Hepatic stellate cell (primary cell): Measurements from ENCODE around the gene AHCYL2.
"Not testable (repeated sequence)": the region's sequence is repeated elsewhere in the genome, so short reads cannot be mapped to it uniquely, and the experiment has no call there.

Experiments used
- DNase-seq: peaks from one replicate; pipeline ENCODE4 v3.0.0; 2011; ENCODE audit warnings: low spot score

Gene AHCYL2

DNA sequence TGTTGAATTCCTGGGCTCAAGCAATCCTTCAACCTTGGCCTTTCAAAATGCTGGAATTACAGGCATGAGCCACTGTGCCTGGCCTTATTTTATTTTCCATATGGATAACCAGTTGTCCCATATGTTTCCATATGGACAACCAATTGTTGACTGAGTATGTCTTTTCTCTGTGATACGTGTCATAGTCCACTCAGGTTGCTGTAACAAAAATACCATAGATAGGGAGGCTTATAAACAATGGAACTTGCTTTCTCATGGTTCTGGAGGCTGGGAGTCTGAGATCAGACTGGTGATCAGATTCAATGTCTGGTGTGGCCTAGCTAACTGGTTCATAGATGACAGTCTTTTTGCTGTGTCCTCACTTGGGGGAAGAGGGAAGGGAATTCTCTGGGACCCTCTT is 19.4 kb downstream of the AHCYL2 start:
- DNase-seq, result no peak

DNA sequence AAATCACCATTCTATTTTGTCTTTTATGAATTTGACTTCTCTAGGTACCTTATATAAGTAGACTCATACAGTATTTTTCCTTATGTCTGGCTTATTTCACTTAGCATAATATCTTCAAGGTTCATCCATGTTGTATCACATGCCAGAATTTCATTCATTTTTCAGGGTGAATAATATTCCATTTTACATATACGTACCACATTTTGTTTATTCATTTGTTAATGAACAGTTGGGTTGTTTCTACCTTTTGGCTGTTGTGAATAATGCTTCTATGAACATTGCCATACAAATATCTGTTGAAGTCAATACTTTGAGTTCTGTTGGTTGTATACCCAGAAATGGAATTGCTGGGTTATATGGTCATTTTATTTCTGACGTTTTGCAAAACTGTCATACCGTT is 20.7 kb downstream of the AHCYL2 start:
- no peak for DNase-seq

DNA sequence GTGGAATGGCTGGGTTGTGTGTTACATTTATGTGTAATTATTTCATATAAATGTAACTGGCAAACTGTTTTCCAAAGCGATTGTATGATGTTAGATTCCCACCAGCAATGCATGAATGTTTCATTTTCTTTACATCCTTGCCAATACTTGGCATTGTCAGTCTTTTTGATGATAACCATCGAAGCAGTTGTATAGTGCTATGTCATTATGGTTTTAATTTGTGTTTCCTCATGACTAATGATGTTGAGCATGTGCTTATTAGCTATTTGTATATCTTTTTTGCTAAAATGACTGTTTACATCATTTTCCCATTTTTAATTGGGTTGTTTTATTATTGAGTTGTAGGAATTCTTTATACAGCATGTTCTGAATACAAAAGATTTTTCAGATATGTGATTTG is 22.3 kb downstream of the AHCYL2 start:
- DNase-seq, result no peak

DNA sequence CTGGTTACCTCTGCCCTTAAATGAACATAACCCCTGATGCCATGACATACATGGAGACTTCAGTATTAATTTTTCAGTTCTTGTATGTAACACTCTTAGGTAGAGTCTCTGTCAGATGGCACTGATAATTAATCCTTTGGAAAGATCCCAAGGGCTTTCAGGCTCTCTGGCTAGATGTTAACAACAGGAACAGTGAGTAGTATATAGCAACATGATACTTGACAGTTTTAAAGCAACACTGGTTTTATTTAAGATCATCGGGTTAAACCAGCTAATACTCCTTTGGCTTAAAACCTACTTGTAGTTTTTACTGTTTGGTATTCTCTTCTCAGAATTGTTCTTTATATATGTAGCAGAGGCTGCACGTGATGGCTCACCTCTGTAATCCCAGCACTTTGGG is 27.3 kb downstream of the AHCYL2 start:
- DNase-seq, result no peak

DNA sequence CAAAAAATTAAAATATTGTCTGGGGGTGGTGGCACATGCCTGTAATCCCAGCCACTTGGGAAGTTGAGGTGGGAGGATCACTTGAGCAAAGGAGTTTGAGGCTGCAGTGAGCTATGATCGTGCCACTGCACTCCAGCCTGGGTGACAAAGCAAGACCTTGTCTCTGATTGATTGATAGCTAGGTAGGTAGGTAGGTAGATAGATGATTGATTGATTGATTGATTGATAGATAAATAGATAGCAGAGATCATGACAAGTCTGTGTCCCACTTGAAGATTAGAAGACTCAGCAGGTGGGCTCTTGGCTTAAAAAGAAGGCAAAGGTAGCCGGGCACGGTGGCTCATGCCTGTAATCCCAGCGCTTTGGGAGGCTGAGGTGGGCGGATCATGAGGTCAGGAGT is 27.8 kb downstream of the AHCYL2 start:
- DNase-seq, result not testable (repeated sequence)

DNA sequence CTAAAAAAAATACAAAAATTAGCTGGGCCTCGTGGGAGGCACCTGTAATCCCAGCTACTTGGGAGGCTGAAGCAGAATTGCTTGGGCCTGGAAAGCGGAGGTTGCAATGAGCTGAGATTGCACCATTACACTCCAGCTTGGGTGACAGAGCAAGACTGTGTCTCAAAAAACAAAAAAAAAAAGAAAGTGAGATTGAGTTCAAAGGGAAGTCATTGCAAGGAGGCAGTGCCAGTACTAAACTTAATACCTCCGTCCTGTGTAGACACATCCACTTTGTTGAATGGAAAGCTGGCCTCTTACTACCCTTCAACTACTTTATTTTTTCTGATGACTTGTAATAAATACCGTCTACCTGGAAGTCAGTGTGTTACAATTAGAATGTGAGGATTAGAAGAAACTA is 31.0 kb downstream of the AHCYL2 start:
- DNase-seq, result no peak

DNA sequence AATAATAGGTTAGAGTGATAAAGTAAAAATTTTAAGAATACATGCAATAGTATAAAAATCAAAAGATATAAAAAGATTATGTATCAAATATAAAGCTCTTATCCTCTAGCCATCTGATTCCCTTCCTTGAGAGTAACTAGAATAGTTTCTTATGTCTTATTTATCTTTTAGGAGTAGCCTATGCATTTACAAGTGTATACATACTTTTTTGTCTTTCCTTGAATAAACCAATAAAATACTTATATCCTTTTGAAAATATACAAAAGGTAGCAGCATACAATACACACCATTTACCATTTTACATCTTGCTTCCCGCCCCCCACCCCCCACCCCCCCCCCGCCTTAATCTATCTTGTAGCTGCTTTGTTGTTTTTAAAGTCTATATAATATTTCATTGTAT is 31.4 kb downstream of the AHCYL2 start:
- no peak for DNase-seq

DNA sequence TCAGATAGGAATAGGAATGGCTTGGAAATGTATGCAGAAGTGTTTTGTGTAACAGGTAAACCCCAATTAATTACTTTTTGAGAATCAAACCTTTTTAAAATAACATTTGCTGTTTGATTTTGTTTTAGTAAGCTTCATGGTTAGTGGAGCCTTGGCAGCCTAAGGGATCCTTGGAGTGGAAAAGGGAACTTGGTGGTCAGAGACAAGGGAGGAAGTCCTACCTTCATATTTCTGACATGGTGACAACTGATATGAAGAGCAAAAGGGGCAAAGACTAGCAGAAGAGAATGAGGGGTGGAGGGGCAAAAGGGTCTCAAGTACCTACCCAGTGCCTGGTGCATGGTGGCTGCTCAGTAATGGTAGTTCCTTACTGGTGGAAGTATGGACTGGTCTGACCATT is 32.3 kb downstream of the AHCYL2 start:
- DNase-seq, result no peak

DNA sequence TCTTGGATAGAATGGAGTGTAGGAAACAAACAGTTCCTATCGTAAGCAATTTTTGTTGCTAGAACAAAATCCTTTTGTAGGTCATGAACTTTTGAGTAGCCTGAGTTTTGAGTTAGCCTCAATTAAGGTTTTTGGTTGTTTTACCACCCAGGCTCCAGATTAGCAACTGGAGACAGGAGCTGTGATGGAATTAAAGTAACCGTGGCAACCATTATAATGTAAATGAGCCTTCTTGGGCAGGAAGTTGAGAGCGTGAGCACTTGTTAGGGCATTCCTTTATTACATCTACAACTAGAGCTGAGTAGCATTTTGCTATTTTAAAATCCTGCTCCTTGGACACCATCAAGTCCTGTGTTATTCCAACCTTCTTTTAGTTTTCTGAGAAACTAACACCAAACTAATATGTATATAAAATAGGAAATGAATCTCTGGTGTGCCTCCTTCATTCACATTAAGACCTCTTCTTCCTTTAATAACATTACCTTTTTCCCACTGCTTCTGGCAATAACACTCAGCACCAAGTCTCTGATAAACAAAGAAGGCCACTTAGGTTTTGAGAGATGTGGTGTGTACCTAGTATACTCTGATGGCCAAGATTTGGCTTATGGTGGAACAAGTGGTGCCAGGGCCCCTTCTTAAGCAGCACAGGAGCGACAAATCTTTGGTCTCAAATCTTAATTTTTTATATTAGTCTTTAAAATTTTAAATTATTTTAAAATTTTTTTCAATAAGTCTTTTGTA is 34.0 kb downstream of the AHCYL2 start:
- no peak for DNase-seq

DNA sequence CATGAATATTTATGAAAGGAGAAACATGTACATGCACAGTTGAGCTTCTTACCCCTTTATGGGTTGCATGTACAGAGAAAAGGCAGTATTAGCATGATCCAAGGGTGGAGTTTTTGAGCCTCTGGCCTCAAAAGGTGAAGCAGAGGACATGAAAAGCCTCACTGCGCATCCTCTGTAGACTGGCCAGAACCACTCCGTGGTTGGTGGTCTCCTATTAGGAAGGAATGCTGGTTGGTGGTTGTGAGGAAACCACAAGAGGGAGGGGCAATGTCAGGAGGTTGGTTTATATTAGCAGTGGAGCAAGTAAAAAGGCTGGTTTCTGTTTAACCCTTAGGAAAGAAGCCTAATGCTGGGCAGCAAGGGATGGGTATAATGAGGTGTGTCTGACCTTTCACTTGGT is 37.5 kb downstream of the AHCYL2 start:
- DNase-seq, result no peak

DNA sequence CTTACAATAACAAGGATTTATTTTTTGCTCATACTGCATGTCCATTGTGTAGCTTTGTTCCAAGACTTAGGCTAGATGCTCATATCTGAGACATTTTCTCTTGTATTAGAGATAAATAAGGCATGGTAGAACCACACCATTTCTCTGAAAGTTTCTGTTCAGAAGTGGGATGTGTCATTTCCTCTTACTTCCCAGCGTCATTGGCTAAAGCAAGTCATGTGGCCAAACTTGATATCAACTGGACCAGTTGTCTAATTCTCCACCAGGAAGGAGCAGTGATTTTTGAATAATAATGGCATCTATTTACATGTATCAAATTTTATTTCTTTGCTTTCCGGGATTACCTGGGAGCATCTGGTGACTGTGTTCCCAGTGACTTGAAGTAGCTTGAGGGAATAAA is 38.3 kb downstream of the AHCYL2 start:
- no peak for DNase-seq

DNA sequence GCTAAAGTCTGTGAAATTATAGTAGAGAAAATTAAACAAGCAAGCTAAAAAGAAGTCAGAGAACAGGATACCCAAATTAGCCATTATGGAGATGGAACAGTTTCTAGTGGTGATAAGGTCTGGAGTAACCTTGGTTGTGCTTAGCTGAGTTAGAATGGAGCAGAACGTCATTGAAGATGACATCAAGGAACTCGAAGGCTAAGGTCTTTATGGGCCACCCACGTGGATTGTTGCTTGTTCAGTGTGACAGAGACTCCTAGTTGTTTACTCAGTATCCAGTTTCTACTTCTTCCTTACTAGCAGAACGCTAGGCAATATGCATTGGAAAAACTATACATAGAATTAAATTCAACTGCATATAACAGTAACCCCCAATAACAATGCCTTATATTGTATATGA is 39.7 kb downstream of the AHCYL2 start:
- no peak for DNase-seq

DNA sequence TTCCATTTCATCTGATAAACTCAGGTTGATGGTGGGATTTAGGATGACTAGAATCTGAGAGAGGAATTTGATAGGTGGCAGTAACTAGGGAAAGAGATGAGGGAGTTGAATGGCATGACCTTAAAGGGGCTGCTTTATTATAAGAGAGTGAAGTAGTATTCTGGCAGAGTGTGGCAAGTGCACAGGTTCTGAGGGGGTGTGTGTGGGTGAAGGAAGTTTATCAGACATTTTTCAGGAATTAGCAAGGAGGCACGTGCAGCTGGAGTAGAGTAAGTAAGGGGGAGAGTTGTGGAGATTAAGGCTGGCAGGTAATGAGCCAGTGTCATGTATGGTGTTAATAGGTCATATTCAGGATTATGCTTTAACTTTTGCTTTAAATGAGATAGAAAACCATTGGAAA is 40.5 kb downstream of the AHCYL2 start:
- DNase-seq, result no peak

DNA sequence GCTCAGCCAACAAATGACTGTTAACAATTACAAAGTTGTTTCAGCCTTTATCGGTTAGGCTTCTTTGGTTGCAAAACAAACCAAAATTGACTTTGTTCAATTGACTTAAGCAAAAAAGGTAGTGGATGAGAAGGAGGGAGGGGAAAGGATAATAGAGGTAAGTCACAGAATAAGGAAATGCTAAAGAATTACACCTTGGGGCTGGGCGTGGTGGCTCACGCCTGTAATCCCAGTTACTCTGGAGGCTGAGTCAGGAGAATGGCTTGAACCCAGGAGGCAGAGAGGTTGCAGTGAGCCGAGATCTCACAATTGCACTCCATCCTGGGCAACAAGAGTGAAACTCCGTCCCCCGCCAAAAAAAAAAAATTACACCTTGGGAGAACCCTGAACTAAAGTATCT is 41.4 kb downstream of the AHCYL2 start:
- no peak for DNase-seq

DNA sequence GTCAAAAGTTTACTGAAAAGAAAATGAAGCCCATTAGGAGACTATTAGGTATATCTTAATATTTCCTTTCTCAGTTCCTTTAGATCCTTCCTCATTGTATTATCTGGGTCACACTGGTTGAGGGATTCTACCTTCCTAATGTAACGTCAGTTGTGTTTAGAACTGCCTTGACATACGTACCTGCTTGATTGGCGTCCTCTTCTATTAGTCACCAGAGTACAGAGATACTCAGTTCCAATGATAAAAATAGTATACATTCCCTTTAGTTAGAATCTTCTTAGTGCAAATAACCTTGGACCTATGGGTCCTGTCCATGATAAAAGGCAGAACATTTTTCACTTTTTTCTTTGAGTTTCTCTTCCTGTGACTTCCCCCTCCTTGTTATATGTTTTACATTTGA is 45.2 kb downstream of the AHCYL2 start:
- no peak for DNase-seq

DNA sequence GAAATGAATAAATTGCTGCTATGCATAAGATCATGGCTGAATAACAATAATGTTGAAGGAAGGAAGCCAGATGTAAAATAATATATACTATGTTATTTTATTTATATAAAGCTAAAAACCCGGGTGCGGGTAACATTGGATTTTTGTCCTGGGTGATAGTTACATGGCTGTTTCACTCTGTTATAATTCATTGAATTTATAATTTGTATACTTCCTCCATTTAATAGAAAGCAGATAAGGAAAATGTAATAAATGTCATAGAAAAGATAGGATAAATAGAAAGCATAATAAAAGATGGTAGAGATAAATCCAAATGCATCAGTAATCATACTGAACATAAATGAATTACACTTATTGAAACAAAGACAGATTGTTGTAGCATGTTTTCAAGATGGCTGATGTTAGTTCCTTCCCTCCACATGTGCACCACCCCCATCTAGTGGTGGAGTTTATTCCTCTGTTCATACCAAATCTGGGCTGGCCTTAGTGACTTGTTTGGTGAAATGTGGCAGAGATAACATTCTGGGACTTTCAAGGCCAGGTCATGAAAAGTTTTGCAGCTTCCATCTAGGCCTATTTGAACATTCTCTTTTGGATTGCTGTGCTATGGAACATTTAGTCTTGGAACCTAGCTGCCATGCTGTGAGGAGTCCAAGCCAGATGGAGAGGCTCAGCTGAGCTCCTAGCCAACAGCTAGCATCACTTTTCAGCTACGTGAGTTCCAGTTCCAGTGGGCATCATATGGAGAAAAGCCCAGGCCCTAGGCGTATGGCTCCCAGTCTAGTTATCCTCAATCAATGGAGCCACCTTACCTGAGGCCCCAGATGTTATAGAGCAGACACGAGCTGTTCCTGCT is 46.9 kb downstream of the AHCYL2 start:
- DNase-seq, result peak; percentile 18

DNA sequence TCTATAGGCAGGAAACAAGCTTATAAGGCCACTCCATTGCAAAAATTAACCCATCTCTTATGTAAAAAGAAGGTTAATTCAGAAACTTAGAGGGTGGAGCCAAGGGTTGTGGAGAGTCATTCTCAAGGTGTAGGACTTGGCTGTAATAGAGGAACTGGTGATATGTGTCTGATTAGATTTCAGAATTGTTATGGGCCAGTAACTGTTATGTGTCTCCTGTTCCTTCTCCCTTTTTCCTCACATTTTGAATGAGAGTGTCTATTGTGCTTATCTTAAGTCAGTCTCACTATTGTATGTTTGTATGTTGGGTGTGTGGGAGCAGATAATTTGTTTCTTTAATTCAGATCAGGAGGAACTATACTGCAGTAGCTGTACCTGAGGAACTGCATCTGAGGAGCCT is 49.1 kb downstream of the AHCYL2 start:
- no peak for DNase-seq

DNA sequence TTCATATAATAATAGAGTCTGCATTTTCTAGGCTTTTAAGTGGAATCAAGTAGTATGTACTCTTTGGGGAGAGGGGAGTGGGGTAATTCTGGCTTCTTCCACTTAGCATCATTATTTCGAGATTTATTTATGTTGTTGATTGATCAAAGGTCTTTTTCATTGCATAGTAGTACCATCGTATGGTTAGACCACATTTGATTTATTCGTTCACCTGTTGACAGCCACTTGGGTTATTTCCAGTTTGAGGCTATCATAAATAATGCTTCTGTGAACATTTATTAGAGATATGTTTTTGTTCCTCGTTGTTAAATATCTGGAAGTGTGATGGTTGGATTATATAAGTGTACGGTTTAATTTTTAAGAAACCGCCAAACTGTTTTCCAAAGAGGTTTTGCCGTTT is 52.8 kb downstream of the AHCYL2 start:
- no peak for DNase-seq

DNA sequence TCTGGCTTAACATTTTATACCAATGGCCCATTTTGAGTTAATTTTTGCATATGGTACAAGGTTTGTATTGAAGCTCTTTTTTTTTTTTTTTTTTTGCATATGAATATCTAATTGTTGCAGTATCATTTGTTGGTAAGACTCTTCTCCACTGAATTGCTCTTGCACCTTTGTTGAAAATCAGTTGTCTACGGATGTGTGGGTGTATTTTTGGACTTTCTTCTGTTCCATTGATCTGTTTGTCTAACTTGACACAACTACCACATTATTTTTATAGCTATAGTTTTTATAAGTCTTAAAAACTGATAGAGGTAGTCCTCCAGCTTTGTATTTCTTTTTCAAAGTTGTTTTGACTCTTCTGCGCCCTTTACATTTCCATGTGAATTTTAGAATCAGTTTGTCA is 53.9 kb downstream of the AHCYL2 start:
- DNase-seq, result no peak

DNA sequence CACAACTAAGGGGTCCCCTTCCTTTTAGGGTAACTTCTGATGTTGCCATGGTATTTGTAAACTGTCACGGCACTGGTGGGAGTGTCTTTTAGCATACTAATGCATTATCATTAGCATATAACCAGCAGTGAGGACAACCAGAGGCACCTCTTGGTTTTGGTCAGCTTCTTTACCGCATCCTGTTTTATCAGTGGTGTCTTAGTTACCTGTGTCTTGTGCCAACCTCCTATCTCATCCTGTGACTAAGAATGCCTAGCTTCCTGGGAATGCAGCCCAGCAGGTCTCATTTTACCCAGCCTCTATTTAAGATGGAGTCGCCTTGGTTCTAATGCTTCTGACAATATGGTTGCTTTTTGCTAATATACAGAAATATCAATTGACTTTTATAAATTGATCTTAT is 54.9 kb downstream of the AHCYL2 start:
- DNase-seq, result no peak

DNA sequence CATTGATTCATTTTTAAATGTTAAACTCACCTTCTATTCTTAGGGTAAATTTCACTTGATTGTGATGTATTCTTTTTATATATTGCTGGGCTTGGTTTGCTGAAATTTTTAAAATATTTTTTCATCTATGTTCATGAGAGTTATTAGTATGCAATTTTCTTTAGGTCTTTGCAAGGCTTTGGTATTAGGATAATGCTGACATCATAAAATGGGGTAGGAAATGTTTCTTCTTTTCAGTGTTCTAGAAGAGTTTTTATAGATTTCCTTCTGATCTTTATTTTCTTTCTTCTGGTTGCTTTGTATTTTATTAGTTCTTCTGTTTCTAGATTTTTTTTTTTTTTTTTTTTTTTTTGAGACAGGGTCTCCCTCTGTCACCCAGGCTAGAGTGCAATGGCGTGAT is 56.3 kb downstream of the AHCYL2 start:
- no peak for DNase-seq

DNA sequence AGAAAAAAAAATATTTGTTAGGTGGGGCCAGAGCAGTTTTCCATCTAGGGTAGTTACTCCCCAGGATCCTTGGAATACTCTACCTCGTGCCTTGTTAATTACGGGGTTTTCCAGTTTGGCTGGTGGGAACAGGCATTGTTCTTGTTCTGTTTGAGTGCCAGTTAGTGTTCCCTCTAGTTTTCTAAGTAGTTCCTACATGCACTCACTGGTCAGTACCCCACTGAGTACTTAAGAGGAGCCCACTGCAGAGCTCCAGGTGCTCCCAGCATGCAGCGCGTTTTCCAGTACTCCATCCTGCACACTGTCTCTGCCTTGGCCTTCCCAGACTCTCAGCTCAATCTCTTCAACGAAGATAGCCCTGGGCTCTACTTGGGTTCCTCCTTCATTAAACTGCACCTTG is 58.0 kb downstream of the AHCYL2 start:
- DNase-seq, result no peak

DNA sequence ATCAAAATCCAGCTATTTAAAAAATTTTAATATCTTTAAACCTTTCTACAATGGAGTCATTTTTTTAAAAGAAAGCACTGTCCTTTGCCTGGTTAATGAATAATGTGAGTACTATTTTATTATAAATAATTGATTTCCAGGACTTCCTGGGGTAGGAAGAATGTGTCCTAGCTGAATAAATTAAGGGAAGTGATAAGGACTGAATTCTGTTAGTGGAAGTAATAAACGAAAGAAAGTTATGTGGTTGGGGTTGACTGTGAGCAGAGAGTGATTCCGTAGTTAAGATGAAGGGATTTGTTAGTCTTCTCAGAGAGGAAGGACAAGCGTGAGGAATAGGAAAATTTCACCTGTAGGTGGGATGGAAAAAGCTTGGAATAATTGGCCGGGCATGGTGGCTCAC is 59.1 kb downstream of the AHCYL2 start:
- no peak for DNase-seq

DNA sequence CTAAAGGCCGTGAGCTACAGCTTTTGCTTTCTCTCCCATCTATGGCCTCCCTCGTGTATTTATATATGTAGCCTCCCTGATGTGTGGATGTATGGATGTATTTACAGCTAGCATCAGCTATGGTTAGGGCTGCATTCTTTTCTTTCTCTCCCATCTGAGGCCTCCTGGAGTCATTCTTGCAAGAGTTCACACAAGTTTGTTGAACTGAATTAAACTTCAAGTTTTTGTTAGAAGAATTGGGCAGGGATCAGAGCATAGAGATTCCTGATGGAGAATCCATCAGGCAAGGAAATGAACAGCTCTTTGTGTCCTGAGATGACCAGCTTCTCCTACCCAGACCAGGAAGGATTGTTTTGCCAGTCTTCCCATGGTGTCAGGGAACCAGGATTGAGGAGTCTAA is 60.3 kb downstream of the AHCYL2 start:
- DNase-seq, result no peak
